WERI-Rb-1 (cell line): Measurements from ENCODE around the gene EPG5.

Source experiments
- DNase-seq: peaks from one replicate; pipeline ENCODE4 v3.0.0-alpha.2; 2020
- H3K27ac ChIP-seq: fragments of 250-450 bp; sonication (Bioruptor Pico); 2 replicates; pipeline ENCODE4 v1.5.1; 2020; ENCODE audit warnings: mild to moderate bottlenecking, moderate library complexity
- H3K27me3 ChIP-seq: fragments of 250-450 bp; sonication (Bioruptor Pico); 2 replicates; pipeline ENCODE4 v1.5.1; 2021; ENCODE audit warnings: mild to moderate bottlenecking, low read depth, moderate library complexity; ENCODE audit not compliant: insufficient read depth, severe bottlenecking
- H3K36me3 ChIP-seq: fragments of 250-450 bp; sonication (Bioruptor Pico); 2 replicates; pipeline ENCODE4 v1.5.1; 2020; ENCODE audit warnings: mild to moderate bottlenecking, moderate library complexity
- H3K4me3 ChIP-seq: 2 replicates; pipeline ENCODE4 v1.5.1; 2011; ENCODE audit warnings: low read depth, mild to moderate bottlenecking, control low read depth, low read length
- H3K9me3 ChIP-seq: fragments of 250-450 bp; sonication (Bioruptor Pico); 2 replicates; pipeline ENCODE4 v1.5.1; 2021; ENCODE audit warnings: mild to moderate bottlenecking, moderate library complexity; ENCODE audit not compliant: severe bottlenecking
- TF ChIP-seq, protein P1 (sequence below): IDR thresholded peaks from 2 replicates; pipeline ENCODE4 v1.5.1; 2011; ENCODE audit warnings: low read depth, mild to moderate bottlenecking, control low read depth, inconsistent platforms, low read length

The EPG5 gene

DNA sequence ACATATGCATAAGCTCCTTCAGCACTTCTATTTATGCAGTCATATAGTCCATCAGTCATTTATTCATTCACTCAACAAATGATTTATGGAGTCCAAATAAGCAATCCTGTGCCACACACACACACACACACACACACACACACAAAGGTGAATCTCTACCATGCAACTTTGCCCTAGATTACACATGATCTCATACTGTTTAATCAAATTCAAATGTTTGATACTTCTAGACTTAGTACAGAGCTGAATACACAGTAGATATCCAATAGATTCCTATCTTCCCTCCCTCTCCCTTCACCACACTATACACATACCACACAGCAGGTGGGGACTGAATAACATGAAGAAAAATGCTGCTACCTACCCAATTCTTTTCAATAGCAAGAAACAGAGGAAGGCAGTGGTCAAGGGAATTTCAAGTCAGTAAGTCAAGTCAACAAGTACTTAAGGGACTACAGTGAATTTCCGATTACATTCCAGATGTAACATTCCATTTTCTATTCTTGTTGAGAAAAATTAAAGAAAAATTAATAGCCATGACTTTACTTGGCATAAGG is 65.4 kb downstream of the EPG5 start:
- DNase-seq = no peak
- no peaks in the 10 kb centered on the region for H3K9me3 ChIP-seq
- TF ChIP-seq, protein P1, sequence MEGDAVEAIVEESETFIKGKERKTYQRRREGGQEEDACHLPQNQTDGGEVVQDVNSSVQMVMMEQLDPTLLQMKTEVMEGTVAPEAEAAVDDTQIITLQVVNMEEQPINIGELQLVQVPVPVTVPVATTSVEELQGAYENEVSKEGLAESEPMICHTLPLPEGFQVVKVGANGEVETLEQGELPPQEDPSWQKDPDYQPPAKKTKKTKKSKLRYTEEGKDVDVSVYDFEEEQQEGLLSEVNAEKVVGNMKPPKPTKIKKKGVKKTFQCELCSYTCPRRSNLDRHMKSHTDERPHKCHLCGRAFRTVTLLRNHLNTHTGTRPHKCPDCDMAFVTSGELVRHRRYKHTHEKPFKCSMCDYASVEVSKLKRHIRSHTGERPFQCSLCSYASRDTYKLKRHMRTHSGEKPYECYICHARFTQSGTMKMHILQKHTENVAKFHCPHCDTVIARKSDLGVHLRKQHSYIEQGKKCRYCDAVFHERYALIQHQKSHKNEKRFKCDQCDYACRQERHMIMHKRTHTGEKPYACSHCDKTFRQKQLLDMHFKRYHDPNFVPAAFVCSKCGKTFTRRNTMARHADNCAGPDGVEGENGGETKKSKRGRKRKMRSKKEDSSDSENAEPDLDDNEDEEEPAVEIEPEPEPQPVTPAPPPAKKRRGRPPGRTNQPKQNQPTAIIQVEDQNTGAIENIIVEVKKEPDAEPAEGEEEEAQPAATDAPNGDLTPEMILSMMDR = no peak
- no peak overlapping the region for H3K27ac ChIP-seq
- H3K36me3 ChIP-seq = peaks cover 63% of the 10 kb centered on the region
- no peaks in the 10 kb centered on the region for H3K27me3 ChIP-seq
- no peak overlapping the region for H3K4me3 ChIP-seq

DNA sequence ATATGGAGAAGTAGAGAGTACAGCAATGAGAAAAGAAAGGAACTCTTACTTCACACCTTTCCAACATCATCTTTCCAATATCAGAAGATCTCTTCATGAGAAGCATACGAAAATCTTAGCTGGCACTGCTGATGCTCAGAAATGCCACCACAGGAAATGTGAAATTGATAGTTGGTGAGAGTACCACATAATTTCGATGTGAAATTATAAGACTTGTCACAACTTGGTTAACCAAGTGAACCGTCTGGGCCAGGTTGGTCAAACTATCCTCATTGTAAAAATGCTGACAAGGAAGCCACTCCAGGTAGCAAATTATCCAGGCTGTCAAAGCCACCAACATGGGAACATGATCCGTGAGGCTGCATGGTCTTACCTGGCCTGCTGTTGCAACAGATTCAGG is 66.5 kb downstream of the EPG5 start:
- Histone ChIP-seq H3K36me3 (peaks cover 62% of the 10 kb centered on the region), H3K27me3 (no peaks in the 10 kb centered on the region), H3K27ac (no peak overlapping the region), H3K4me3 (no peak overlapping the region), H3K9me3 (no peaks in the 10 kb centered on the region)
- no peak for DNase-seq
- TF ChIP-seq, protein P1 = no peak

DNA sequence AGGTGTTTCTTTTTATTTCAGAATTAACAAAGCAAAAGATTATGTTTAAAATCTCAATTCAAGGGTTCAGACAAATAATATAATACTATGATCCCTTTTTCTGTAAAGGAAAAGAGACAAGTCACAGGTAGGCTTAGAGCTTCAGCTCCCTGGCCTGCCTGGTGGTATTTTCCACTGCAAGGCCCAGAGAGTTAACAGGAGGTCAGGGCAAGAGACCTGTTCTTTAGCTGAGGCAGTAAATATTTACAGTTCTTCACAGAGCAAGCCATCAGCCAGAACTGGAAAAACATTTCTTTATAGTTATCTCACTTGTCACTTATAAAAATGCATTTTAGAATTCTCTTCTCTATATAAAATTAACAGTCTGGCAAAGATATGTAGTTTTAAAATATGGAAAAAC is 70.1 kb downstream of the EPG5 start:
- TF ChIP-seq, protein P1 = no peak
- Histone ChIP-seq H3K27ac (no peak overlapping the region), H3K9me3 (no peaks in the 10 kb centered on the region), H3K4me3 (no peak overlapping the region), H3K27me3 (no peaks in the 10 kb centered on the region), H3K36me3 (peaks cover 39% of the 10 kb centered on the region)
- no peak for DNase-seq

DNA sequence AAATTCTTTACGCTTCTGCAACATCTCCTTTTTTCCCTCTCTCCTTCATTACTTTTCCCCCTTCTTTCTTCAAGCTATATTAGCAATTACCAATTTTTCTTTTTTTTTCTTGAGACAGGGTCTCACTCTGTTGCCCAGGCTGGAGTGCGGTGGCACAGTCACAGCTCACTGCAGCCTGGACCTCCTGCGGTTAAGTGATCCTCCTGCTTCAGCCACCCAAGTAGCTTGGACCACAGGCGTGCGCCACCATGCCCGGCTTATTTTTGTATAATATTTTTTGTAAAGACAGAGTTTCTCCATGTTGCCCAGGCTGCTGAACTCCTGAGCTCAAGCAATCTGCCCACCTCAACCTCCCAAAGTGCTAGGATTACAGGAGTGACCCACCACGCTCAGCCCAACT is 70.7 kb downstream of the EPG5 start:
- no peaks in the 10 kb centered on the region for H3K9me3 ChIP-seq
- no peak overlapping the region for H3K4me3 ChIP-seq
- TF ChIP-seq, protein P1 = no peak
- DNase-seq = no peak
- peaks cover 34% of the 10 kb centered on the region for H3K36me3 ChIP-seq
- no peaks in the 10 kb centered on the region for H3K27me3 ChIP-seq
- H3K27ac ChIP-seq = no peak overlapping the region

DNA sequence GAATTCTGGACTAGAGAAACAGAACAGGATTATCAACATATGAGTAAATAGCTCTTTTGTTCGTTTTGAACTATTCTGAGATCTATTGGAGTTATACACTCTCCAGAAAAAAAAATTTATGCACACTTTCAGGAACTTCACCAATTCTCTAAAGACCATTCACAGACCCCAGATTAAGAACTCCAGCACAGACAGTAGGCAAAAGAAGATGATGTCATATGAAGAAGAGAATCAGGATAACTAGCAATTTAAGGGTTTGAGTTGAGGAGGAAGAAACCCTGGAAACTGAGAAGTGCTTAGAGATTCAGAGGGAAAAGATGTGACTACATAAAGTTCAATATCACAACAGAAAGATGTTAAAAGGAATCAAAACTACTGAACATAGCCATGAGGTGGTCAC is 71.8 kb downstream of the EPG5 start:
- TF ChIP-seq, protein P1 = no peak
- no peak for DNase-seq
- no peaks in the 10 kb centered on the region for H3K9me3 ChIP-seq
- H3K27ac ChIP-seq = no peak overlapping the region
- H3K27me3 ChIP-seq = no peaks in the 10 kb centered on the region
- H3K36me3 ChIP-seq = peaks cover 24% of the 10 kb centered on the region
- H3K4me3 ChIP-seq = no peak overlapping the region

DNA sequence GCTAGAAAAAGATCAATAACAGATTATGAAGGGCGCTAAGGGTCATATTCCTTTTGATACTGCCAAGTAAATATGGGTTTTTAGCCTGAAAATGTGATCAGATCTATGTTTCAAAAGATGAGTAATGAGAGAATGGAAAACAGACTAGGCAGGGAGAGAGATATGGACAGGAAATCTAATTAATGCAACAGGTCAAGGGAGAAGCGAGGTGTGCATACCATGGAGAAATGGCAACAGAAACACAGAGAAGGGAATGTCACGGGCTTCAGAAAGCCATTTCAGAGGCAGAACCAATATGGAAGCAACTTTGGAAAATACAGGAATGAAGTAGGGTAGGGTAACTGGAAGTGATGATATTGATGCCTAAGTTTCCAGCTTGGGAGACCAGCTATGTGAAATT is 72.3 kb downstream of the EPG5 start:
- Histone ChIP-seq H3K36me3 (peaks cover 21% of the 10 kb centered on the region), H3K27ac (no peak overlapping the region), H3K4me3 (no peak overlapping the region), H3K9me3 (no peaks in the 10 kb centered on the region), H3K27me3 (no peaks in the 10 kb centered on the region)
- DNase-seq = no peak
- TF ChIP-seq, protein P1 = no peak
